HG03558 (cell line): ENCODE results near the gene CCDC183.

ENCODE experiments used
- ATAC-seq: cut with Tn5 transposase; IDR thresholded peaks from one replicate; pipeline ENCODE4 v1.9.1; 2021; ENCODE audit warnings: moderate number of reproducible peaks; ENCODE audit not compliant: unreplicated experiment; ENCODE audit errors: extremely low read depth

Gene CCDC183

DNA sequence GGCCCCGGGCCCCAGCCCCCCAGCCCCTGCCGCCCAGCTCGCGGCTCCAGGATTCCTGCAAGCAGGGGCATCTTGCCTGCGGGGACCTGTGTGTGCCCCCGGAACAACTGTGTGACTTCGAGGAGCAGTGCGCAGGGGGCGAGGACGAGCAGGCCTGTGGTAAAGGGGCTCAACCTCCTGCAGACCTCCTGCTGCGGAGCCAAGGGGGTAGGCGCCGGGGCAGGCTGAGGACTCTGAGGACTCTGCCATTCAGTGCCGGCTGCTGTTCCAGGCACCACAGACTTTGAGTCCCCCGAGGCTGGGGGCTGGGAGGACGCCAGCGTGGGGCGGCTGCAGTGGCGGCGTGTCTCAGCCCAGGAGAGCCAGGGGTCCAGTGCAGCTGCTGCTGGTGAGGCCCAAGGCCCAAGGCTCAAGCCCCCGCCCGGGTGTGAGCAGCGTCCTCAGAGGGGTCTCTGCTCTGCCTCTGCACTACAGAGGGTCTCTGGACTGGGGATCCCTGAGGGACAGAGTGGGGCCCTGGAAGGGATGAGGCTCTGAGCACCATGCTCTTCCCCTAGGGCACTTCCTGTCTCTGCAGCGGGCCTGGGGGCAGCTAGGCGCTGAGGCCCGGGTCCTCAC lies 59.4 kb downstream of the CCDC183 start:
- ATAC-seq = no peak

DNA sequence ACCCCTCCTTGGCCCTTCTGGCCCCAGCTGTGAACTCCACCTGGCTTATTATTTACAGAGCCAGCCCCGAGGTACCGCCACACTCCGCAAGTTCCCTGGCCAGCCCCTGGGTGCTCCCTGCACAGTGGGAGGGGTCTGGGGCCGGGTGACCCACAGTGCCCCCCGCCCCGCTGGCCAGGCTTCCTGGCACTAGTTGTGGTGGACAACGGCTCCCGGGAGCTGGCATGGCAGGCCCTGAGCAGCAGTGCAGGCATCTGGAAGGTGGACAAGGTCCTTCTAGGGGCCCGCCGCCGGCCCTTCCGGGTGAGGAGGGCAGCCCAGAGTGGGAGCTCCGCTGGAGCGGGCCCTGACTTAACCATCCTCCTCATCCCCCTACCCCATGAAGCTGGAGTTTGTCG lies 59.9 kb downstream of the CCDC183 start:
- ATAC-seq = no peak

DNA sequence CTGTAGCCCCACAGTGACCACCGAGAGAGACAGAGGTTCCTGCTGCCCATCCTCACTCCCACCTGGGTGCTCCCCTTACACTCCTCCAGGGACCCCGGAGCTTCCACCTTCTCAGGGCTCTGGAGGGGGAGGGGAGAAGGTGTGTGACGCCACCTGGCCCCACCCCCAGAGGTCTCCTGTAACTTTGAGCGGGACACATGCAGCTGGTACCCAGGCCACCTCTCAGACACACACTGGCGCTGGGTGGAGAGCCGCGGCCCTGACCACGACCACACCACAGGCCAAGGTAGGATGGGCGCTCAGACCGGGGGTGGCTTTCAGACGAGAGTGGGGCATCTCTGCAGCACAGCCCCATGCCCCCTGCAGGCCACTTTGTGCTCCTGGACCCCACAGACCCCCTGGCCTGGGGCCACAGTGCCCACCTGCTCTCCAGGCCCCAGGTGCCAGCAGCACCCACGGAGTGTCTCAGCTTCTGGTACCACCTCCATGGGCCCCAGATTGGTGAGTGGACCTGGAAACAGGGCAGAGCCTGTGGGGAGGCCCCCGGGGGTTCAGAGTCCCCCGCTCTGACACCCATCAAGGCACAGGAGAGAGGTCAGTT lies 60.5 kb downstream of the CCDC183 start:
- ATAC-seq = no peak

DNA sequence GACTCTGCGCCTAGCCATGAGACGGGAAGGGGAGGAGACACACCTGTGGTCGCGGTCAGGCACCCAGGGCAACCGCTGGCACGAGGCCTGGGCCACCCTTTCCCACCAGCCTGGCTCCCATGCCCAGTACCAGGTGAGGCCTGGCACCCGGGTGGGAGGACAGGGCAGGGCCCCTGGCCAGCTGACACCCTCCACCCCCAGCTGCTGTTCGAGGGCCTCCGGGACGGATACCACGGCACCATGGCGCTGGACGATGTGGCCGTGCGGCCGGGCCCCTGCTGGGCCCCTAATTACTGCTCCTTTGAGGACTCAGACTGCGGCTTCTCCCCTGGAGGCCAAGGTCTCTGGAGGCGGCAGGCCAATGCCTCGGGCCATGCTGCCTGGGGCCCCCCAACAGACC lies 61.0 kb downstream of the CCDC183 start:
- no peak for ATAC-seq
